Measurements from ENCODE around the gene STAB1. TPM values are rescaled to one million over a fixed set of nuclear protein-coding genes. Genes with fewer than 3 reads are reported as not detected.

Gene STAB1
- total and polyA plus RNA-seq, 2 experiments from 2014 or later: not detected

- Histone ChIP-seq H2AFZ (no peak overlapping the region), H3K9me2 (ENCODE audit: insufficient read depth) (no peaks in the 10 kb centered on the region), H3K9me3 (ENCODE audit: low read depth) (no peaks in the 10 kb centered on the region), H3K36me3 (ENCODE audit: low read depth) (no peaks in the 10 kb centered on the region), H3K9ac (no peak overlapping the region), H3K4me3 (no peak overlapping the region), H3K27me3 (replicated peaks; ENCODE audit: insufficient read depth) (no peaks in the 10 kb centered on the region), H3K79me2 (ENCODE audit: insufficient read depth) (no peaks in the 10 kb centered on the region), H3K4me1 (ENCODE audit: insufficient read depth) (no peaks in the 10 kb centered on the region), H4K20me1 (ENCODE audit: insufficient read depth) (no peaks in the 10 kb centered on the region), H3K4me2 (ENCODE audit: unreplicated experiment) (no peak overlapping the region), H3F3A (ENCODE audit: insufficient read depth) (no peaks in the 10 kb centered on the region), H3K27ac (no peak overlapping the region)
- in situ Hi-C loops (cut with MboI): no loop called here
- WGBS, 2 experiments (ENCODE audit: low coverage in 1 of 2, low lambda C conversion rate in 2 of 2, missing lambda C conversion rate in 2 of 2): 67 to 75% methylated on average over 26 to 27 of the region's 27 CpGs
- TF ChIP-seq EZH2 (IDR thresholded peaks at IDR 0.05; ENCODE audit: insufficient read depth, poor library complexity, severe bottlenecking) (no peak), EZH2phosphoT487 (IDR thresholded peaks at IDR 0.05; ENCODE audit: insufficient read depth, low read depth) (no peak)
- no peak for DNase-seq
Observed at GRCh38 chr3:52506266-52506966, 11.3 kb downstream of the STAB1 start.

DNA sequence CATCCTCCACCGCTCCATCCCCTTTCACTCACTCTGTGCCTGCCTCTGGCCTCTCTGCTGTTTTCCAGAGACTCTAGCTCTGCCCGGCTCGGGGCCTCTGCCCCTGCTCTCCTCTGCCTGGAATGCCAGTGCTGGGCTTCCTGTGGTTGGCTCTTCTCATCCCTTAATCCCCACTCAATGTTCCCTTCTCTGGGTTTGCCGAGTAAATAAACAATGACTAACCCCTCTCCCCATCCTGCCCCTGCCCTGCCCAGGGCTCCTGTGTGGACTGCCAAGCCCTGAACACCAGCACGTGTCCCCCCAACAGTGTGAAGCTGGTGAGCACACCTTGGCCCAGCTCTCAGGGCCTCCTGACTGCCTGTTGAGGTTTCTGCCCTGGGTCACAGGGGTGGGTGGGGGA, 12.2 kb downstream of the STAB1 start:
- Histone ChIP-seq H3K9me3 (ENCODE audit: low read depth) (no peaks in the 10 kb centered on the region), H3K79me2 (ENCODE audit: insufficient read depth) (no peaks in the 10 kb centered on the region), H3F3A (ENCODE audit: insufficient read depth) (no peaks in the 10 kb centered on the region), H2AFZ (no peak overlapping the region), H3K9me2 (ENCODE audit: insufficient read depth) (no peaks in the 10 kb centered on the region), H3K27ac (no peak overlapping the region), H3K4me3 (no peak overlapping the region), H3K27me3 (replicated peaks; ENCODE audit: insufficient read depth) (no peaks in the 10 kb centered on the region), H4K20me1 (ENCODE audit: insufficient read depth) (no peaks in the 10 kb centered on the region), H3K36me3 (ENCODE audit: low read depth) (no peaks in the 10 kb centered on the region), H3K4me2 (ENCODE audit: unreplicated experiment) (no peak overlapping the region), H3K9ac (no peak overlapping the region), H3K4me1 (ENCODE audit: insufficient read depth) (no peaks in the 10 kb centered on the region)
- TF ChIP-seq EZH2 (IDR thresholded peaks at IDR 0.05; ENCODE audit: insufficient read depth, poor library complexity, severe bottlenecking) (no peak), EZH2phosphoT487 (IDR thresholded peaks at IDR 0.05; ENCODE audit: insufficient read depth, low read depth) (no peak)
- 70% methylated on average over 5 of the region's 5 CpGs for WGBS, 2 experiments (ENCODE audit: low coverage in 1 of 2, low lambda C conversion rate in 2 of 2, missing lambda C conversion rate in 2 of 2)
- in situ Hi-C loops (cut with MboI): no loop called here
- no peak for DNase-seq

- in situ Hi-C loops (cut with MboI): no loop called here
- TF ChIP-seq EZH2 (IDR thresholded peaks at IDR 0.05; ENCODE audit: insufficient read depth, poor library complexity, severe bottlenecking): no peak
- no peak for TF ChIP-seq EZH2phosphoT487 (IDR thresholded peaks at IDR 0.05; ENCODE audit: insufficient read depth, low read depth)
- Histone ChIP-seq H3F3A (ENCODE audit: insufficient read depth) (no peaks in the 10 kb centered on the region), H3K79me2 (ENCODE audit: insufficient read depth) (no peaks in the 10 kb centered on the region), H3K4me3 (no peak overlapping the region), H2AFZ (no peak overlapping the region), H3K27me3 (replicated peaks; ENCODE audit: insufficient read depth) (no peaks in the 10 kb centered on the region; the same call in 1 of the 2 replicates), H3K27ac (no peak overlapping the region), H3K9ac (no peak overlapping the region), H3K36me3 (ENCODE audit: low read depth) (no peaks in the 10 kb centered on the region), H3K4me1 (ENCODE audit: insufficient read depth) (no peaks in the 10 kb centered on the region), H4K20me1 (ENCODE audit: insufficient read depth) (no peaks in the 10 kb centered on the region), H3K4me2 (ENCODE audit: unreplicated experiment) (no peak overlapping the region), H3K9me2 (ENCODE audit: insufficient read depth) (no peaks in the 10 kb centered on the region), H3K9me3 (ENCODE audit: low read depth) (no peaks in the 10 kb centered on the region)
- DNase-seq: no peak
- 29 to 32% methylated on average over 12 of the region's 12 CpGs for WGBS, 2 experiments (ENCODE audit: low coverage in 1 of 2, low lambda C conversion rate in 2 of 2, missing lambda C conversion rate in 2 of 2)
Observed at GRCh38 chr3:52509753-52510328, 14.7 kb downstream of the STAB1 start.

GRCh38 chr3:52511509-52511908, 16.4 kb downstream of the STAB1 start:
- no peaks in the 10 kb centered on the region for H3K4me1 ChIP-seq (ENCODE audit: insufficient read depth)
- H3K4me2 ChIP-seq (ENCODE audit: unreplicated experiment): no peak overlapping the region
- H3K27ac ChIP-seq: no peak overlapping the region
- H3K9me2 ChIP-seq (ENCODE audit: insufficient read depth): no peaks in the 10 kb centered on the region
- H3K36me3 ChIP-seq (ENCODE audit: low read depth): no peaks in the 10 kb centered on the region
- no peaks in the 10 kb centered on the region; the same call in 1 of the 2 replicates for H3K27me3 ChIP-seq (replicated peaks; ENCODE audit: insufficient read depth)
- 43 to 47% methylated on average over 7 of the region's 7 CpGs for WGBS, 2 experiments (ENCODE audit: low coverage in 1 of 2, low lambda C conversion rate in 2 of 2, missing lambda C conversion rate in 2 of 2)
- H2AFZ ChIP-seq: no peak overlapping the region
- no peaks in the 10 kb centered on the region for H3K9me3 ChIP-seq (ENCODE audit: low read depth)
- no peak for TF ChIP-seq EZH2 (IDR thresholded peaks at IDR 0.05; ENCODE audit: insufficient read depth, poor library complexity, severe bottlenecking)
- no peak for TF ChIP-seq EZH2phosphoT487 (IDR thresholded peaks at IDR 0.05; ENCODE audit: insufficient read depth, low read depth)
- no peak for DNase-seq
- no peaks in the 10 kb centered on the region for H4K20me1 ChIP-seq (ENCODE audit: insufficient read depth)
- H3K9ac ChIP-seq: no peak overlapping the region
- in situ Hi-C loops (cut with MboI): no loop called here
- H3F3A ChIP-seq (ENCODE audit: insufficient read depth): no peaks in the 10 kb centered on the region
- H3K4me3 ChIP-seq: no peak overlapping the region
- no peaks in the 10 kb centered on the region for H3K79me2 ChIP-seq (ENCODE audit: insufficient read depth)
